ENCODE results near the gene ESRRA.

Gene ESRRA

DNA sequence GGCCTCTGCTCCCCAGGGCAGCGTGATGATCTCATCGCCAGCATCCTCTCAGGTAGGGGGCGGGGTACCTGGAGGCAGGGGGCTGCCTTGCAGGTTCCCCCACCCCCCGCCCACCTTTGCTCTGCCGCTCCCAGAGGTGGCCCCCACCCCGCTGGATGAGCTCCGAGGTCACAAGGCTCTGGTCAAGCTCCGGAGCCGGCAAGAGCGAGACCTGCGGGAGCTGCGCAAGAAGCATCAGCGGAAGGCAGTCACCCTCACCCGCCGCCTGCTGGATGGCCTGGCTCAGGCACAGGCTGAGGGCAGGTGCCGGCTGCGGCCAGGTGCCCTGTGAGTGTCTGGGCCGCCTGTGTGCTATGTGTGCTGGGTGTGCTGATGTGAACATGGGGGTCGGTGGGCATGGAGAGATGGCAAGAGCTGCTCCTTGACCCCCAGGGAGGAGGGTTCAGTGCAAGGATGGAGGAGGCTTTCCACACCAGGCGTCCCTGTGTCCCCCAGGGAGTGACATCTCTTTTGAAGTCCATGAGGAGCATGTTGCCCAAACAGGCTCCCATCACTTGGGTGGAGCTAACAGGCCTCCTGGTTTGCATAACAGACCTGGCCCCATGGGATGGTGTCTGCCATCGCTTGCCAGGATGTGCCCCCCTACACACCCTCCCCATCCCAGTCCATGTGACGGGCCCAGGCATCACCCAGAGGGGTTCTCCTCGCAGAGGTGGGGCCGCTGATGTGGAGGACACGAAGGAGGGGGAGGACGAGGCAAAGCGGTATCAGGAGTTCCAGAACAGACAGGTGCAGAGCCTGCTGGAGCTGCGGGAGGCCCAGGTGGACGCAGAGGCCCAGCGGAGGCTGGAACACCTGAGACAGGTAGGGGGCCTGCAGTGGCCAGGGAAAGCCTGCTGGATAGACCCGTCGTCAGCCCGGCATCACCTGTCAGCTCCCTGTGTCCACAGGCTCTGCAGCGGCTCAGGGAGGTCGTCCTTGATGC is 39.9 kb upstream of the ESRRA start:
- H3K4me3 ChIP-seq (ENCODE audit: low read depth, low read length) = no peak overlapping the region
- no peaks in the 10 kb centered on the region for H3K4me1 ChIP-seq (ENCODE audit: control insufficient read depth, insufficient read depth, low read length)
- peaks cover 56% of the 10 kb centered on the region for H3K36me3 ChIP-seq (ENCODE audit: control insufficient read depth, insufficient read depth, low read length)
- H3K27me3 ChIP-seq (ENCODE audit: control insufficient read depth, insufficient read depth, low read length) = no peaks in the 10 kb centered on the region
- no peaks in the 10 kb centered on the region for H3K9me3 ChIP-seq (ENCODE audit: control insufficient read depth, insufficient read depth, low read length)
- no peak overlapping the region for H3K9ac ChIP-seq (ENCODE audit: low read depth, low read length)

- no peaks in the 10 kb centered on the region for H3K9me3 ChIP-seq (ENCODE audit: control insufficient read depth, insufficient read depth, low read length)
- H3K9ac ChIP-seq (ENCODE audit: low read depth, low read length) = no peak overlapping the region
- no peaks in the 10 kb centered on the region for H3K27me3 ChIP-seq (ENCODE audit: control insufficient read depth, insufficient read depth, low read length)
- peaks cover 51% of the 10 kb centered on the region for H3K36me3 ChIP-seq (ENCODE audit: control insufficient read depth, insufficient read depth, low read length)
- H3K4me3 ChIP-seq (ENCODE audit: low read depth, low read length) = no peak overlapping the region
- H3K4me1 ChIP-seq (ENCODE audit: control insufficient read depth, insufficient read depth, low read length) = no peaks in the 10 kb centered on the region
These were observed 39.0 kb upstream of the ESRRA start for GRCh38 chr11:64266339-64266738.

- no peak overlapping the region for H3K4me3 ChIP-seq (ENCODE audit: low read depth, low read length)
- H3K9ac ChIP-seq (ENCODE audit: low read depth, low read length) = no peak overlapping the region
- H3K9me3 ChIP-seq (ENCODE audit: control insufficient read depth, insufficient read depth, low read length) = no peaks in the 10 kb centered on the region
- no peaks in the 10 kb centered on the region for H3K27me3 ChIP-seq (ENCODE audit: control insufficient read depth, insufficient read depth, low read length)
- H3K36me3 ChIP-seq (ENCODE audit: control insufficient read depth, insufficient read depth, low read length) = peaks cover 44% of the 10 kb centered on the region
- no peaks in the 10 kb centered on the region for H3K4me1 ChIP-seq (ENCODE audit: control insufficient read depth, insufficient read depth, low read length)
These were observed 37.9 kb upstream of the ESRRA start for GRCh38 chr11:64267207-64267945.

- no peaks in the 10 kb centered on the region for H3K9me3 ChIP-seq (ENCODE audit: control insufficient read depth, insufficient read depth, low read length)
- H3K4me3 ChIP-seq (ENCODE audit: low read depth, low read length) = peak overlapping the region; percentile 65
- H3K4me1 ChIP-seq (ENCODE audit: control insufficient read depth, insufficient read depth, low read length) = no peaks in the 10 kb centered on the region
- H3K27me3 ChIP-seq (ENCODE audit: control insufficient read depth, insufficient read depth, low read length) = no peaks in the 10 kb centered on the region
- H3K36me3 ChIP-seq (ENCODE audit: control insufficient read depth, insufficient read depth, low read length) = peaks cover 39% of the 10 kb centered on the region
- H3K9ac ChIP-seq (ENCODE audit: low read depth, low read length) = peak overlapping the region; percentile 89
These were observed 37.1 kb upstream of the ESRRA start for GRCh38 chr11:64268025-64268892.

- Histone ChIP-seq H3K4me1 (ENCODE audit: control insufficient read depth, insufficient read depth, low read length) (no peaks in the 10 kb centered on the region), H3K36me3 (ENCODE audit: control insufficient read depth, insufficient read depth, low read length) (peaks cover 32% of the 10 kb centered on the region), H3K27me3 (ENCODE audit: control insufficient read depth, insufficient read depth, low read length) (no peaks in the 10 kb centered on the region), H3K9me3 (ENCODE audit: control insufficient read depth, insufficient read depth, low read length) (no peaks in the 10 kb centered on the region), H3K9ac (ENCODE audit: low read depth, low read length) (peak overlapping the region; percentile 89), H3K4me3 (ENCODE audit: low read depth, low read length) (peak overlapping the region; percentile 65)
These were observed 36.3 kb upstream of the ESRRA start for GRCh38 chr11:64268893-64269539.

DNA sequence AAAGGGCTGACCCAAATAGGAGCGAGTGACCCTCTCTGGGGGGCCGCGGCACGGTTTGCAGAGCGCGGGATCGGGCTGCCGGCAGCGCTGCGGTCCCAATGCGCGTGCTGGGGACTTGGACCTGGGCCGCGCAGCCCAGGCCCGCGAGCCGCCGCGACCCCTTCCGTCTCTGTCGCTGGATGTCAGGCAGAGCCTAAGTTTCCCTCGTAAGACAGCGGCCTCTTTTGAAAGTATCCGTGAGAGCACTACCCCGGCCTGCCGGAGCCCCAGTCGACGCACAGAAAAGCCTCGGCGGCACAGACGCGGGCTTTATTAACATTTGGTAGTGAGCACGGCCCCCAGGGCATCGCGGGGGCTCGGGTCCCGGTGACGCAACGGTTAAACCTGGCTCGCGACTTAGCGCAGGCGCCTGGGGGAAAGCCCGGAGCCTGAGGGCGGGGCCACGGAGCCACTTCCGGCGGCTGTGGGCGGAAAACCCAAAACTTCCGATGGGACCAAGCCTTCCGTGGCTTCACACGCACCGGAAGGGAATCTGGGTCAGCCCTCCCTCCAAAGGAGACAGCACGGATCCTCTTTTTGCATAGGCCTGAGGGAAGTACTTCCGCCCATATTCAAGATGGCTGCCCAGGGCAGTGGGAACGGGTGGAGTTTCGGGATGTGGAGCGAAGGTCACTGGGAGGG is 35.6 kb upstream of the ESRRA start:
- Histone ChIP-seq H3K27me3 (ENCODE audit: control insufficient read depth, insufficient read depth, low read length) (no peaks in the 10 kb centered on the region), H3K36me3 (ENCODE audit: control insufficient read depth, insufficient read depth, low read length) (peaks cover 25% of the 10 kb centered on the region), H3K9ac (ENCODE audit: low read depth, low read length) (peak overlapping the region; percentile 98), H3K4me1 (ENCODE audit: control insufficient read depth, insufficient read depth, low read length) (no peaks in the 10 kb centered on the region), H3K4me3 (ENCODE audit: low read depth, low read length) (peak overlapping the region; percentile 99), H3K9me3 (ENCODE audit: control insufficient read depth, insufficient read depth, low read length) (no peaks in the 10 kb centered on the region)

DNA sequence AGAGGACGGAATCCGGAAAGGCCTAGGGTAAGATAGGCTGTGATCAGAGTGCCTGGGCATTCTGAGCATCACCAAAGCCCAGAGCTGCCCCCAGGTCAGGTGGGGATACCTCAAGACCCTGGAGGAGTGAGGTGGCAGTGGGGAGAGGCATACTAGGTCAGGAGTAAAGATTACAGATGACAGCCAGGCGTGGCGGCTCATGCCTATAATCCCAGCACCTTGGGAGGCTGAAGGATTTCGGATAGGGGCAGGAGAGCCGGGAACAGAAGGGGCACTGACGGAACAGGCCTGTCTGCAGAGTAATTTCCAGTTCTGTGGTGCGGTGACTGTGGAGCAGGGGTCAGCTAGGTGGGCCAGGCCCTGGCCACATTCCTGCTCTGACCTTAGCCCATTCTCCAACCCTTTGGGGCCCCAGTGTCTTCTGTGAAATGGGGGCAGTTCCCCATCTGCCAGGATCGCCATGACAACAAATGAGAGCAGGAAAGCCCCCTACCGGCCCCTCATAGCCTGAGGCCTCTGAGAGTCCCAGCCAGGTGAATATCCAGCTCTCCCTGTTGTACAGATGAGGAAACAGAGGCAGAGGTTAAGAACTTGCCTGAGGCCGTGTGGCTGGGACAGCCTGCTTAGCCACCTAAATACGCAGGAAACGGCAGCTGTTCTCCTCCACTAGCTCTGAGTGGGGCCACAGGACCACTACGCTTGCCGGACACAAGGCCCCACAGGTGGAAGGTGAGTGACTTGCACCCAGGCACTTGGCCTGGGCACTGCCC is 30.1 kb upstream of the ESRRA start:
- Histone ChIP-seq H3K4me3 (ENCODE audit: low read depth, low read length) (no peak overlapping the region), H3K9me3 (ENCODE audit: control insufficient read depth, insufficient read depth, low read length) (no peaks in the 10 kb centered on the region), H3K9ac (ENCODE audit: low read depth, low read length) (no peak overlapping the region), H3K4me1 (ENCODE audit: control insufficient read depth, insufficient read depth, low read length) (no peaks in the 10 kb centered on the region), H3K36me3 (ENCODE audit: control insufficient read depth, insufficient read depth, low read length) (peaks cover 7% of the 10 kb centered on the region), H3K27me3 (ENCODE audit: control insufficient read depth, insufficient read depth, low read length) (no peaks in the 10 kb centered on the region)

- Histone ChIP-seq H3K4me3 (ENCODE audit: low read depth, low read length) (no peak overlapping the region), H3K4me1 (ENCODE audit: control insufficient read depth, insufficient read depth, low read length) (no peaks in the 10 kb centered on the region), H3K9ac (ENCODE audit: low read depth, low read length) (no peak overlapping the region), H3K27me3 (ENCODE audit: control insufficient read depth, insufficient read depth, low read length) (no peaks in the 10 kb centered on the region), H3K36me3 (ENCODE audit: control insufficient read depth, insufficient read depth, low read length) (peaks cover 7% of the 10 kb centered on the region), H3K9me3 (ENCODE audit: control insufficient read depth, insufficient read depth, low read length) (no peaks in the 10 kb centered on the region)
These were observed 29.5 kb upstream of the ESRRA start for GRCh38 chr11:64275841-64276240.

DNA sequence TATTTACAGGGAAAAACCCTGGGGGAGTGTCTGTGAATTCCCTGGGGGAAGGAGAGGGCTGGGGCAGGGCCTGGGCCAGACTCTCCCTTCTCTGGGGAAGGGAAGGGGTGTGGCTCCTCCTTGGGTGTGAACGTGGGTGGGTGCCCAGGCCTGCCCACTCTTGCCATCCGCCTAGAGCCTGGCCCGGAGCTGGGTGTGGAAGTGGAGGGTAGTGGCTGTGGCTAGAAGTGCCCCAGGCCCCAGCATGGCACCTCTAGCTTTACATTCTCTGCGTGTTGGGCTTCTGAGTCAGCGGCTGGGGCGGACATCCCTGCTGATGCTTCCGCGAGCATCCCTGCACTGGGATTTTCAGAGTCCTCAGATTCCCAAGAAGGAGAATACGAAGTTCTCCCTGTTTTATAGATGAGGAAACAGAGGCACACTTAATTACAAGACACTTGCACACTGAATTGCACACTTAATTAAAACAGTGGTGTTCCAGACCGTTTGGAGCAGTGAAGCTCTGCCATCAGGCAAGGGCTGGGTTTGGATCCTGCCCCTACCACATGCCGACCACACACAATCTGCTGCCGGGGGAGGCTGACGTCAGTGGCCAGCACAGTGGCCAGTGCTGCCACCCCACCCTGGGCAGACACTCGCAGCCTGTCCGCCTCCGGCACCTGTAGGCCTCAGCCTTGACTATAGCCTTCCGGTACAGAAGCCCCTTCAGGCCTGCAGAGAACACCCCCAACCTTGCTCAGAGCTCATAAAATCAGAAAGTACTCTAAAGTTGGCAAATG is 28.5 kb upstream of the ESRRA start:
- no peaks in the 10 kb centered on the region for H3K27me3 ChIP-seq (ENCODE audit: control insufficient read depth, insufficient read depth, low read length)
- no peaks in the 10 kb centered on the region for H3K9me3 ChIP-seq (ENCODE audit: control insufficient read depth, insufficient read depth, low read length)
- no peak overlapping the region for H3K9ac ChIP-seq (ENCODE audit: low read depth, low read length)
- no peak overlapping the region for H3K4me3 ChIP-seq (ENCODE audit: low read depth, low read length)
- H3K36me3 ChIP-seq (ENCODE audit: control insufficient read depth, insufficient read depth, low read length) = peaks cover 7% of the 10 kb centered on the region
- H3K4me1 ChIP-seq (ENCODE audit: control insufficient read depth, insufficient read depth, low read length) = no peaks in the 10 kb centered on the region

All from iPS-15b (cell line).